Progenitor cell of endocrine pancreas (in vitro differentiated cells): ENCODE measurements around the gene LPP. TPM values are rescaled to one million over a fixed set of nuclear protein-coding genes. Genes with fewer than 3 reads are reported as not detected.

Source experiments
- DNase-seq: peaks from one replicate; pipeline ENCODE4 v3.0.0; 2021; ENCODE audit warnings: low spot score; ENCODE audit not compliant: unreplicated experiment
- H3K27ac Mint-ChIP-seq: 2 replicates; pipeline ENCODE4 v1.8.0; 2021; ENCODE audit warnings: mild to moderate bottlenecking, moderate library complexity, mixed read lengths
- H3K27me3 Mint-ChIP-seq: 2 replicates; pipeline ENCODE4 v1.8.0; 2021; ENCODE audit warnings: mixed read lengths
- H3K36me3 Mint-ChIP-seq: 2 replicates; pipeline ENCODE4 v1.8.0; 2022; ENCODE audit warnings: mixed read lengths; ENCODE audit not compliant: insufficient read depth
- H3K4me1 Mint-ChIP-seq: 2 replicates; pipeline ENCODE4 v1.8.0; 2021; ENCODE audit warnings: low read depth, mixed read lengths
- H3K4me3 Mint-ChIP-seq: 2 replicates; pipeline ENCODE4 v1.8.0; 2021; ENCODE audit warnings: low read depth, mild to moderate bottlenecking, moderate library complexity, mixed read lengths
- H3K9me3 Mint-ChIP-seq: 2 replicates; pipeline ENCODE4 v1.8.0; 2021; ENCODE audit warnings: low read depth, mixed read lengths
- CTCF ChIP-seq: fragments of 200-600 bp; sonication (generic); IDR thresholded peaks from one replicate; pipeline ENCODE4 v1.5.0; 2021; ENCODE audit warnings: antibody characterized with exemption, mild to moderate bottlenecking; ENCODE audit not compliant: unreplicated experiment
- total RNA-seq: library from RNA; stranded (reverse); gene quantifications from 2 replicates; pipeline ENCODE4 v1.2.1, GENCODE V29; 2021

The LPP gene
- total RNA-seq, 1 donor from 2014 or later, result 131 TPM

DNA sequence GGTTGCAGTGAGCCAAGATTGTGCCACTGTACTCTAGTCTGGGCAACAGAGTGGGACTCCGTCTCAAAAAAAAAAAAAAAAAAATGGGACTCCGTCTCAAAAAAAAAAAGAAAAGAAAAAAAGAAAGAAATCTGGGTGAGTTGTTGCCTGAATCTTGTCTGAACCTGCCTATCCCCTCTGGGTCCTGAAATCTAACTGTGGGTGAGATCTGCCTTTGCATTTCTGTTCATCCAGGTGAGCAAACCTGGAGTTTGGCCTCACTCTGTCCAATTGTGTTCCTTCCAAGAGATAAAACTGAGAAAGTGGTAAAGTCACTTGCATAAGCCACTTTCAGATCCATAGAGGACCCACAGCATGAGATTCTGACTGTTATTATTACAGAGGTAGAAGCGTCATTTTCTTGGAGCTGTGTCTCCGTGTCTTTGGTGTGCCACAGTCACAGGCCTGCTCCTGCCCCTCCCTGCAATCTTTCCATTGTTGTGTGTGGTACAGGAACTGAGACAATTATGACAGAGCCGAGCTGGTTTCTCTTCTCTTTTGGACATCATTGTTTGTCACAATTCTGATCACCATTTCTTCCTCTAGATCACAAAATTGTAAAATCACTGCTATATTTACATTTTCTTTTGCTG lies 235.9 kb downstream of the LPP start:
- DNase-seq, result no peak
- TF ChIP-seq CTCF, result no peak
- Mint-ChIP-seq H3K9me3 (no peaks in the 10 kb centered on the region), H3K27me3 (no peaks in the 10 kb centered on the region), H3K36me3 (peaks cover 4% of the 10 kb centered on the region), H3K27ac (no peak overlapping the region), H3K4me3 (no peak overlapping the region), H3K4me1 (peaks cover 21% of the 10 kb centered on the region)

DNA sequence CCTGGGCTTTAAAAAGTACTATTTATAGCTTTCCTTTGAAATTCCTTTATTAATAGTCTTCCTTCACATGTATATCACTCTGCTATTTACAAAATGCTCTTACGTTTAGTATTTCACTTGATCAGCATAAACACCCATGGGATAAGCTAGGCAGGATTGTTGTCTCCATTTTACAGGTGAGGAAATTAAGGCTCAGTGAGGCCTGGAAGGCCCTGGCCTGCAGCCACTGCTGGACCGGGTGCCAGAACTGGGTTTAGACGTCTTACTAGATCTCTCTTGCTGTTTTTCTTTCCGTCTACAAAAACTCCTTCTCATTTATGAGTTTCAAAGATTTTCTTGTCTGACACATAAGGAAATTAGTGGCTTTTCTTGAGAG lies 236.4 kb downstream of the LPP start:
- DNase-seq, result no peak
- Mint-ChIP-seq H3K36me3 (peaks cover 4% of the 10 kb centered on the region), H3K9me3 (no peaks in the 10 kb centered on the region), H3K27ac (no peak overlapping the region), H3K4me3 (no peak overlapping the region), H3K27me3 (no peaks in the 10 kb centered on the region), H3K4me1 (peaks cover 16% of the 10 kb centered on the region)
- no peak for TF ChIP-seq CTCF

DNA sequence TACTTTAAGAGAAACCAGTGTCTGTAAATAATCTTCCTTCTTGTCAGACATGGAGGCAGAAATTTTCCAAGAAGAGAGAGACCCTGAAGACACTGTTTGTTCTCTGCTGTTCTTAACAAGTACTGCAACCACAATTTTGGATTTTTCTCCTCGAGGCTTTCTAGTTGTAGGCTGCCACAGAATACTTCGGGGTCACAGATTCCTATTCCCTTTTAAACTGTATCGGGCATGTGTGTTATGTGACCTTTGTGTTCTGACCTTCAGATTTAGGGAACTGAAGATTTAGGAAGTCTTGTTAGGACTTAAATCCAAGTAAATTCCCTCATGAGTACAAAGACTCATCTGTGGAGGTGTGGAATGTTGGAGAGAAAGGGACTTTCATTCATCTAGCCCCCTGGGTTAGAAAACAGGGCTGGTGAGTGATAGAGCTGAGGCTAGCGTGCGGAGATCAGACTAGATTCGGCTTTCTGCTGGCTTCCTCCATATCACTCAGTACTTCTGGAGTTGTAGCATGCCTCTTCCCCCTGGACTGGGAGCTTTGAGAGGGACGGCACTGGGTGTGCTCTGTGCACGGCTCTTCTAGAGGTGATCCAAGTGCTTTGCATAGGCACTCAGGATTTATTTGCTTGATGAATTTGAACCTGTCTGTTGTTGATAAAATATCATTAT lies 237.0 kb downstream of the LPP start:
- no peak for DNase-seq
- H3K27me3 Mint-ChIP-seq, result no peaks in the 10 kb centered on the region
- peaks cover 11% of the 10 kb centered on the region for H3K4me1 Mint-ChIP-seq
- H3K36me3 Mint-ChIP-seq, result peaks cover 4% of the 10 kb centered on the region
- no peak overlapping the region for H3K27ac Mint-ChIP-seq
- no peak for TF ChIP-seq CTCF
- no peak overlapping the region for H3K4me3 Mint-ChIP-seq
- no peaks in the 10 kb centered on the region for H3K9me3 Mint-ChIP-seq

DNA sequence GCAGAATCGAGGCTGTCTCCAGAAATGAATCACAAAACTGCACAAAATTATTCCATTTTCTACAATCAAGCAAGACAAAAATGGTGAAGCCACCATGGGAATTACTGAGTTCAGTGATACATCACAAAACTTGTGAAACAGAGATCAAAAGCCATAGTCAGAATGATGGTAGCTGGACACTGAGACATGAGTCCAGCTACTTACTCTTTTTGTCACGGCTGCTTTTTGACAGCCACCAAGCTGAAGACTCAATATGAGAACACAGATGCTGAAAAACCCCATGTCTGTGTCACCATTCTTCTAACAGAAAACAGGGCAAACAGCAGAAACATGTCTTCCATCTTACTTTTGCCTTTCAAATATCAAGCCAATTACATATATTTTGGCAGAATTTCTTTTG lies 237.6 kb downstream of the LPP start:
- H3K9me3 Mint-ChIP-seq, result no peaks in the 10 kb centered on the region
- no peaks in the 10 kb centered on the region for H3K27me3 Mint-ChIP-seq
- peaks cover 14% of the 10 kb centered on the region for H3K4me1 Mint-ChIP-seq
- no peak for DNase-seq
- H3K4me3 Mint-ChIP-seq, result no peak overlapping the region
- no peak overlapping the region for H3K27ac Mint-ChIP-seq
- no peak for TF ChIP-seq CTCF
- H3K36me3 Mint-ChIP-seq, result peaks cover 4% of the 10 kb centered on the region

DNA sequence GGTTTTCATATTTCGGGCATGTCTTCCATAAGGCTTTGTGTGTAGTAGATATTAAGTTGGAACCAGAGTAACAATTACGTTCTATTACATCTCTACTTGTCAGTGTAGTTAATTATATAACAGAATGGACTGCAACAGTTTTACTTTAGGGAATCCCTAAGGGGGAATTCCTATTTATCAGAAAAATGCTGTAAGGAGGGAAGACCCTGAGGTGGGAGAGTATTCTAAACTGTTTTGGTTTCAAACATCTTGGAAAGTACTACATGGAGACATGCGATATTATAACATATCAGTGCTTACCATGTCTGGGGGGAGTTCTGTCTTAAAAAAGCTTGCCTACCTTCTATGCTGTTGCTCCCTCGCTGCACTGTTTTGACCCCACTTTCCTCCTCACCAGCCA lies 238.1 kb downstream of the LPP start:
- Mint-ChIP-seq H3K27me3 (no peaks in the 10 kb centered on the region), H3K4me1 (peaks cover 19% of the 10 kb centered on the region), H3K4me3 (no peak overlapping the region), H3K36me3 (peaks cover 4% of the 10 kb centered on the region), H3K27ac (no peak overlapping the region), H3K9me3 (no peaks in the 10 kb centered on the region)
- TF ChIP-seq CTCF, result no peak
- no peak for DNase-seq
